GM10266 (cell line): Measurements from ENCODE around the gene PI4KA.

Experiments used
- DNase-seq: peaks from one replicate; pipeline ENCODE4 v3.0.0; 2012; ENCODE audit errors: extremely low spot score
- TF ChIP-seq, protein P1 (sequence below): IDR thresholded peaks from 2 replicates; pipeline ENCODE4 v1.5.1; 2012; ENCODE audit warnings: mild to moderate bottlenecking, low read depth; ENCODE audit not compliant: control insufficient read depth, insufficient read depth; ENCODE audit errors: missing control alignments

PI4KA gene

DNA sequence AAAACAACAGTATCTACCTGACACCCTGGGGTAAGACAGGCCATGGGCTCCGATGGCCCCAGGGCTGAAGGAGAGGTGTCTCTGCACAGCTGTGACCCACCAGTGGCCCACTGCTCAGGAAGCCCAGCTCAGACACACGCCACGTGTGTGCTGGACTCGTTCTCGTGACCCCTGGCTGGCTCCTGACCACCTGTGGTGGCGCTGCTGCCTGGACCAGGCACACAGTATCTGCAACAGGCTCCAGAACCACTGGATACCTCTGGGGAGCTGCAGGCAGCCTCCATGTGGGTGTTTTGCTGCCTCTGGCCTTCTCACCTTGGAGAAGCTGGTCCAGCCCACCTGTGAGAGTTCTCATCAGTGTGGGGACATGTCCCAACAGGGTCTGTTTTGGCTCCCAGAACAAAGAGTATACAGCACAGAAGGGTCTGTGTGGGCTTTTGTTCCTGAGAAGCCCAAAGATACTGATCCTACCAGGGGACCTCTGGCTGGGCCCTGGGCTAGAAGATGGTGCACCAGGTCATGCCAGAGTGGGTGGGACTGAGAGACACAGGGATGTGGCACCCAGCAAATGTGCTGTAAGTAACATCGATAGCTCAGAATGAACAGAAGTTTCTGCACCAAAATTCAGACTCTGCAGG lies 106.4 kb downstream of the PI4KA start:
- TF ChIP-seq, protein P1, sequence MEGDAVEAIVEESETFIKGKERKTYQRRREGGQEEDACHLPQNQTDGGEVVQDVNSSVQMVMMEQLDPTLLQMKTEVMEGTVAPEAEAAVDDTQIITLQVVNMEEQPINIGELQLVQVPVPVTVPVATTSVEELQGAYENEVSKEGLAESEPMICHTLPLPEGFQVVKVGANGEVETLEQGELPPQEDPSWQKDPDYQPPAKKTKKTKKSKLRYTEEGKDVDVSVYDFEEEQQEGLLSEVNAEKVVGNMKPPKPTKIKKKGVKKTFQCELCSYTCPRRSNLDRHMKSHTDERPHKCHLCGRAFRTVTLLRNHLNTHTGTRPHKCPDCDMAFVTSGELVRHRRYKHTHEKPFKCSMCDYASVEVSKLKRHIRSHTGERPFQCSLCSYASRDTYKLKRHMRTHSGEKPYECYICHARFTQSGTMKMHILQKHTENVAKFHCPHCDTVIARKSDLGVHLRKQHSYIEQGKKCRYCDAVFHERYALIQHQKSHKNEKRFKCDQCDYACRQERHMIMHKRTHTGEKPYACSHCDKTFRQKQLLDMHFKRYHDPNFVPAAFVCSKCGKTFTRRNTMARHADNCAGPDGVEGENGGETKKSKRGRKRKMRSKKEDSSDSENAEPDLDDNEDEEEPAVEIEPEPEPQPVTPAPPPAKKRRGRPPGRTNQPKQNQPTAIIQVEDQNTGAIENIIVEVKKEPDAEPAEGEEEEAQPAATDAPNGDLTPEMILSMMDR, result no peak
- no peak for DNase-seq

DNA sequence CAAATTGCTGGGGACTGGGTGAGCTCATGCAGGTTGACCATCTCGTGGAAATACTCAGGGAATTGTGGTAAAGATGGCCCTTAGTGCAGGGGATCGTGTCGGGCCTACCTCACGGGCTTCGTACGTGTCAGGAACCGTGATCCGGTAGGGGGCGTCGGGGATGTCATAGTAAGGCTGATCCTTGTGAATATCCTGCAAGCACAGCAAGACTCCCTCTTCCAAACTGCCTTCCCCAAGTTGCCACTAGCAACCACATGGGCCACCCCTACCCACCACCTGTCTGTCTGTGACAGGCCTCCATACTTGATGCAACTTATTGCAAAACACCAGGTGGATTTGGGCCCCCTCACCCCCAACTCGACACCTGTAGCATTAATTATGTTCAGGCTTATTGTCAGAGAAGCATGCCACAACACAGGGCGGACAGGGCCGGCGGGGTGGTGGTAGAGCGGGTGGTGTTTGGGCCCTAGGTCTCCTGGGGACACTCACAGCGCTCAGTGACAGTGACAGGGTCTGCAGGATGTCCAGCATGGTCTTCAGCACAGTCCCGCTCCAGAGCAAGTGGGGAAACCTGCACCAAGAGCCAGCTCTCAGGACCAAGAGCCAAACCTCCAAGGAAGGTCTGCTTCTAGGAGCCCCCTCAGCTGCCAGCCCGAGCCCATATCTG lies 107.3 kb downstream of the PI4KA start:
- TF ChIP-seq, protein P1, result no peak
- no peak for DNase-seq

DNA sequence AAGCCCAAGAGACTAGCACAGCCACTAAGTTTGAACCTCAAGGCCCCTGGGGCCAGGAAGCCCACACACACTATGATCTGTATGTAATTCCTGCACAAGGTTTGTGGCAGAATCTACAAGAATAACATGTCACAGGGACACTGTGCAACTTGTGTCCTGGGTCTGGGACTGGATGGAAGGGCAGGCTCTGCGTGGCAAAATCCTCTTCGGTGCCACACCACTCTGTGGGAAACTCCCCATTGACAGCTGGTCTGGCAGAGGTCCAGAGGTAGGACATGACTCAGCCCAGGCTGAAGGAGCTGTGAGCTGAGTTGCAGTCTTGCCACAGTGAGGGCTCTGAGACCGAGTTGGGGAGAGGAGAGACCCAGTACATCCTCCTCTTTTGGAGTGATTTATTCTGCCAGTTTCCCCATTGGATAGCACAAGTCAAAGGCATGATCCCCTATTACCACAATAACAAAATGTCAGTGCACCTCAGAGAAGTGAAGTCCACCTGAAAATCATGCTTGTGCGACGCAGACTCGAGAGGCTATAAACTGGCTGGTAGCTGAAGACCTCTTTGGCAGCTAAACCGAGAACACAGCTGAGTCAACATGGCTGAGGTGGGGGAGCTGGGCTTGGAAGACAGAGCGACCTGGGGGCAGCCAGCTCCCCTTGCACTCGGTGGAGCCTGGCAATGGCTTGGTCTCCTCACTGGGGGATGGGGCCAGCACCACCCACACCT lies 108.0 kb downstream of the PI4KA start:
- TF ChIP-seq, protein P1, result no peak
- peak; percentile 64 for DNase-seq

DNA sequence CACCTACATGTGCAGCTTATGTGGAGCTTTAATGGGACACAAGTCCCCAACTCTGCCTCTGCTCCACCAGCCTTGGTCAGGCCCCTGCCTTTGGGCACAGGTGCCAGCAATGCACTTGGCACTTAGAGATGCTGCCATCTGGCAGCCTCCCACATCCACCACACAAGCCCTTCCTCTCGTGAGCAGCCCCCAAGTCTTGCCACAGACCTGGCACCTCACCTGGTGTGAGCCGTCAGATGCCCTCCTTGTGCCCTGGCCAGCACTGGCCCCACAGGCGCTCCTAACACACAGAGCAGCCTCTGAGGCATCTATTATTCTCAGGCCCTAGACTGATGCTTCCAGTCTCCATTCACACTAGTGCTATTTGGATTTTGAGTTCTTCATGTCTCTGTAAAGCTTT lies 109.2 kb downstream of the PI4KA start:
- DNase-seq, result no peak
- TF ChIP-seq, protein P1, result no peak

DNA sequence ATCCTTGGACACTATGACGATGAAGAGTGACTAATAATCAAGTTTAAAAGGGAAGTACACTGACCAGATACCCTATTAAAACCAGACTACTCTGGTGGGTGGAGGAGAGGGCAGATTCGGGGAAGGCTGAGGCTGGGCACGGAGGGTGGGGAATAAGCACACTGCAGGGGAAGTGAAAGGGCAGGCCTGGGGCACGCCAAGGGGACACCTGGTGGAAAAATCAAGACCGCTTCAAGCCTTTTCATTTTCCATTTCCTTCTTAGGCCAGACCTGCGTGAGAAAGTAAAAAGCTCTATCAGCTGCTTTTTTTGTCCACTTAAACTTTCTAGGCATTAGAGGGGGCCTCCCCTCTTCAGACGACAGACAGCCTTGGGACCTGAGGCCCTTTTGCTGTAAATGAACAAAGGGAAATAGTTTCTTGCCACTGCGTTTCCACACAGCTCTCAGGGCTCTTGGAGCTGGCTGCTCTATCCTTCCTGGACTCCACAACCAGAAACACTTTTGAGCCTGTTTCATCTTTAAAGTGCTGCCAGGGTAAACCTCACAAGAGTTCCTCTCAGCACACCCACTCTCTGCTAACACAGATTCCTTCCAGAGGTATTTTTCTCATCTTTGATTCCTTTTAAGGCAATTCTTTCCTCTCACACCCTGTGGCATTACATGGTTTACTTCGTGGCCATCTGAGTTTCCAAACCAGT lies 109.7 kb downstream of the PI4KA start:
- DNase-seq, result peak; percentile 67
- TF ChIP-seq, protein P1, result no peak

DNA sequence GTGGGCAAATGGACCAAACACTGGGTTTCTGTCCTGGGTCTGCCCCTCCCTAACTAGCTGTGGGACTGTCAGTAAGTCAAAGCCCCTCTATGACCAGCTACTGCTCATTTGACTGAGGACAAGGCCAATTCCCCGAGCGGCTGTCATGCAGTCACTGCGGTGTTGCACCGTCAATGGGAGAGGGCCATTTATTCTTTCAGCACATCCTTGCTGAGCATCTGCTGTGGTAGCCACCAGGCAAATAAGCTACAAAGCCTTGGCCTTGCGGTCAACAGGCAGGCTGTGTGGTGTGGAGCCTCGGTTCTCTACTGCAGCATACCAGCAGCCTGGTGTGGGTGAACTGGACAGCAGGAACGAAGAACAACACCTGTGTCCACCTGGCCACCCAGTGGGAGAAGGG lies 110.5 kb downstream of the PI4KA start:
- TF ChIP-seq, protein P1, result no peak
- no peak for DNase-seq

DNA sequence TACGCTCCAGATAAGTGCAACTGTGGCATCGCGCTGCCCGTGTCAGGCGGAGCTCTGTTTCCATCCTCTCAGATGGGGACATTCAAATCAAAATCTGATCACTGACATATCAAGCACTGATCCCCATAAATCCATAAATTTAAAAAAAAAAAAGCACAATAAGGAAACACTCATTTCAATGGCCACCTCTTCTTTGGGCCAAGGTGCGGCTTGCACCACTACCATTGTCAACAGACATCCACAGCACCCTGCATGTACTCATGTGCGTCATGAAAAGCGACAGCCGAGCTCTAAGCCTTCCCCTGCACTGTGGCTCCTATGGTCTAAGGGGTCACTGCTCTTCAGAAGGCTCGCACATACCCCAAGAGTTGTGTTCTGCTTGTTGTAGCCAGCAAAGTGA lies 111.4 kb downstream of the PI4KA start:
- no peak for DNase-seq

More for the DNA sequence above, 111.4 kb downstream of the PI4KA start:
- TF ChIP-seq, protein P1, result no peak
